CD4-positive, alpha-beta T cell treated with Interleukin-15 for 1 hour (primary cell): Measurements from ENCODE around the gene DNAH1.

Experiments used
- DNase-seq: peaks from one replicate; pipeline ENCODE4 v3.0.0-alpha.2; 2020

The DNAH1 gene

DNA sequence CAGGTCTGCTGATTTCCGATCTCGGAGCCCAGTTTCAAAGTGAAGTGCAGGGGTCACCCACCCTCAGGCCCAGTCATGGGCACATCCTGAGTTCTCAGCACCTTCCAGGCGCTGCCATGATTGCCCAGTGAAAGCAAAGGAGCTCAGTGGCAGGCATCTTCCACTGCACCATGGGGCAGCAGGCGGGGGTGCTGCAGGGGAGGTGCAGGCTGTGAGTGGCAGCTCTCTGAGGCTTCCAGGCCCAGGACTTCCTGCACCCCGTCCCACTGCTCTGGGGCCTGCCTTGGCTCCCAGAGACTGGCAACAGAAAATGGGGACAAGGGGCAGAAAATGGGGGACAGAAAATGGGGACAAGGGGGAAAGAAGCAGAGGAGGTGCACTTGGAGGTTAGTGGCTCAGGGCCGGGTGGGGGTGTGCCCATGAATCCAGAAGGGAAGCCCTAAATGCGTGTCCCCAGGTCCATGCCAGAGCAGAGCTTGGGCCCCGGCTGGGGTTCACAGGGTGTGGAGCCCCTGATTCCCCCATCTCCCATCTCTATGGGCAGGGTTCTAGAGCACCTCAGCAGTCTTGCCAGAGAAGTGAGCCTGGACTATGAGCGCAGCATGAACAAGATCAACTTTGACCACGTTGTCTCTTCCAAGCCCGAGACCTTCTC, 28.0 kb downstream of the DNAH1 start:
- no peak for DNase-seq

DNA sequence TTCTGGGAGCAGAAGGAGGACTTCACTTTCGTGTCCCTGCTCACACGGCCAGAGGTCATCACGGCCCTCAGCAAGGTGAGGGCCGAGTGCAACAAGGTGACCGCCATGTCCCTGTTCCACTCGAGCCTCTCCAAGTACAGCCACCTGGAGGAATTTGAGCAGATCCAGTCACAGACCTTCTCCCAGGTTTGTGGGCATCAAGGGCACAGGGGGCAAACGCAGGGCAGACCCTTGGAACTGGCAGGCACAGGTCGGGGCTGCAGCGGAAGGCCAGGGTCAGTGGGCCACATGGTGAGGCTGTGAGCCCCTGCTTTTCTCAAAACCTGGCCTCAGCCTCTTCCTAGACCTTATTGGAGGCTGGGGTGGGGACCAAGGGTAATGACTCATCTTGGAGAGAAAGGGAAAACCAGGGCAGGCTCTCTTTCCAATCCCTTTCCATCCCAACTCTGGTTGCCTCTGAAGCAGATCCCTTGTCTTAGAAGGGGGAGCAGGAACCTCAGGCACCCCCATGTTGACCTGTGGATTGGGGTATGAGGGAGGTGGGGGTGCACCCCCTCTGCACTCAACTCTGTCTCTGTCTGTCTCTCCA, 29.5 kb downstream of the DNAH1 start:
- DNase-seq = no peak

DNA sequence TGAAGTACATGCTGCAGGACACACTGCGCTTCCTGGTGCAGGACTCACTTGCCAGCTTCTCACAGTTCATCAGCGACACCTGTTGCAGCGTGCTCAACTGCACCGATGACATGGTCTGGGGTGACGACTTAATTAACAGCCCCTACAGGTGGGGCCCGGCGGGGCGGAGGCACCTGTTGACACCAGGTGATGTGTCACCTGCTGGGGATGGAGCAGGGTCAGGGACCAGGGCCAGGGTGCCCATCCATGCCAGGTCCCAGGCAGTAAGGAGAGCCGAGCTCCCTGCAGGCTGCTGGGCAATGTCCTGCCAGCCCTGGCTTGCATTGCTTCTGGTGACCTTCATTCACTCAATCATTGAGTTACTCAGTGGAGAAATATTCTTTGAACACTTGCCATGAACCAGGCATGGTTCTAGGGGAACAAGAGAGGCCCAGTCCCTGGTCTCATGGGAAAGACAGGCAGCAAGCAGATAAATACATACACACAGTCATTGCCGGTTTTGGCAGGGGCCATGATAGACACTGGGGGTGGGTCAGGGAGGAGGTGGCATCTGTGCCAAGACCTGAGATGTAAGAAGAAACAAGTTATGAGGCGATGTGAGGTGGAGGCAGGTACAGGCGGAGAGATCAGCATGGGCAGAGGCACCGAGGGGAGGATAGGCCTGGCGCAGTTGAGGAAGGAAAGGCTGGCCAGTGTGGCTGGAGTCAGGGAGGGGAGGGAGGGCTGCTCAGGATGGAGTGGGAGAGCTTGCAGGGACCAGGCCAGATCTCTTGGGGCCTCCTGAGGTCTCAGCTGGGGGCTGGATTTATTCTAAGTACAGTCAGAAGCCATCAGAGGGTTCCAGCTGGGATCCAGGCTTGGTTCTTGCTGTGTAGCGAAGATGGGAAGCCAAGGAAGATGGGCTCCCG, 30.8 kb downstream of the DNAH1 start:
- no peak for DNase-seq

DNA sequence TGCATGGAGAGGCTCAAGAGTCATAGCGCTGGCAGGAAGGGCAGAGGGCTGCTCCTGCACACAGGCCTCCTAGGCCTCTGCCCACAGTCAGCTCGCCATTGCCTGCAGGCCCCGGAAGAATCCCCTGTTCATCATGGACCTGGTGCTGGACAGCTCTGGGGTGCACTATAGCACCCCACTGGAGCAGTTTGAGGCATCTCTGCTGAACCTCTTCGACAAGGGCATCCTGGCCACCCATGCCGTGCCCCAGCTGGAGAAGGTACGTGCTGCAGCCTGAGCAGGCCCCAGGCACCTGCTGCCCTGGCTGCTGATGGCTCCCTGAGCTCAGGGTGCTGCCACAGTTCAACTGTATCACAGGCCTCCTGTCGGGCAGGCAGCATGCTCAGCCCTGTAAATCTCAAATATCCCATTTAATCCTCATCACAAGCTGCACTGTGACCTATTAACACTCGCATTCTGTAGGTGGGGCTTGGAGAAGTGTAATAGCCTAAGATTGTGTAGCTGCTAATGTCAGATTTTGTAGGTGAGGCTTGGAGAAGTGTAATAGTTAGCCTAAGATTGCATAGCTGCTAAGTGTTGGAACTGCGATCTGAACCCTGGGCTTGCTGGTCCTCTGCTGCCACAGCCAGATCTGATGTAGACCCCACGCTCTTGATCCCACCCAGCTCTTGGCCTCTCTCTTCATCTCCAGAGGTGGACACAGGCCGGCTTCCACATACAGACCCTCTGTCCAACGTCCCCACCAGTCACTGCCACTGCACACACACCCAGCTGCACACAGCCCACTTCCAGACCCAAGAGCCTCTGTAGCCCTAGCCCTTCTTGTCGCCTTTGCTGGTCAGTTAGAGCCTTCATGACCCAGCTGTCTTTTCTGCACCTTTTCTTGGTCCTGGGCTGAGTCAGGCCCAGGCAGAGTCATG, 31.9 kb downstream of the DNAH1 start:
- DNase-seq = no peak

DNA sequence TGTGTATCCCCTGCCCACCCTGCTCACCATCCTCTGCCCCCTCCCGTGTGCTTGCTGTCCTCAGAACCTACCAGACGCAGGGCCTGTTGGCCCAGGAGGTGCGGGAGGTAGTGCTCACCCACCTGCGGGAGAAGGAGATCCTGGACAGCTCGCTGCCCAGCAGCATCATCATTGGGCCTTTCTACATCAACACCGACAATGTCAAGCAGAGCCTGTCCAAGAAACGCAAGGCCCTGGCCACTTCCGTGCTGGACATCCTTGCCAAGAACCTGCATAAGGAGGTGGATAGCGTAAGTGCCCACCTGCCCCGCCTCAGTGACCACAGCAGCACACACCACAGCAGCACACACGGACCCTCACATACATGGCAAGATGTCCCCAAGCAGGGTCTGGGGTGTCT, 33.0 kb downstream of the DNAH1 start:
- DNase-seq = no peak

DNA sequence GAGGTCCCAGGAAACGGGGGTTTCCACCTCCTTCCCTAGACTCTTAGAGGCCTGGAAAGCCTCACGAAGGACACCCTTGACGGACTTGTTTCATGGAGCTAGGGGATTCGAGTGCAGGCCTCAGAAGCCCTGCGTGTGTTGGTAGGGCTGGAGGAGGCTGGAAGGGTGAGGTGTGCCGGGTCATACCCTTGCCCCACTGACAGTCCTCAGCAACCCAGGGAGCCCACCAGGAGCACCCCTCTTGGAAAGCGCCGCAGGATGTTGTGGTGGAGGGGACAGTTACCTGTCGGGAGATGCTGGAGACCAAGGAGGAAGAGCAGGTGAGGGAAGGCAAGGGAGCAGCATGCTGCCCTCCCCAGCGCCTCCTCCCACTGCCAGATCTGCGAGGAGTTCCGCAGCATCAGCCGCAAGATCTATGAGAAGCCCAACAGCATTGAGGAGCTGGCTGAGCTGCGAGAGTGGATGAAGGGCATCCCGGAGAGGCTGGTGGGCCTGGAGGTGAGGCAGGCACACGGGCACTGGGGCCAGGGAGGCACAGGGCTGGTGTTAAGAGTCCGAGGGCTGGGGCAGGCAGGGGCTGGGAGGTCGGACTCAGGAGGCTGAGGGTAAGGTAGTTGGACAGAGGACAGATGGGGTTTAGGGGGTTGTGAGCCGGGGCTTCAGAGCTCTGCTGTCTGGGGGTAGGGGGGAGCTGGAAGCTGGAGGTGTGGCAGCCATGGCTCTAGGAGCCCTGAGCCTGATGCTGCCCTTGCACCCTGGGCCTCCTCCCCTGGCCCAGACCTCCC, 33.7 kb downstream of the DNAH1 start:
- DNase-seq = no peak

DNA sequence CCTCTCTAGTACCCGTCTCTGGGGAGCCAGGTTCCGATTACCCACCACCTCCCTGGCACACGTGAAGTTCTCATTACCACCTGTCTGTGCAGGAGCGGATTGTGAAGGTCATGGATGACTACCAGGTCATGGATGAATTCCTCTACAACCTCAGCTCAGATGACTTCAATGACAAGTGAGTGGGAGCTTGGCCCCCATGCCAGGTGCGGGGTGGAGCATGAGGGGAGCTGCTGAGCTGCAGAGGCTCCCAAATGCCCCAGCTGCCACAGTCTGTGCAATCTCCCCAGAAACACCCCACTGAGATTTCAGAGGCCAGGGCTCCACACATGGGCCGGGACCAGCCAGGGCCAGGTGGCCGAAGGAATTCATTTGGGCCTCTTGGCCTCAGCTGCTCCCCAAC, 34.3 kb downstream of the DNAH1 start:
- no peak for DNase-seq

DNA sequence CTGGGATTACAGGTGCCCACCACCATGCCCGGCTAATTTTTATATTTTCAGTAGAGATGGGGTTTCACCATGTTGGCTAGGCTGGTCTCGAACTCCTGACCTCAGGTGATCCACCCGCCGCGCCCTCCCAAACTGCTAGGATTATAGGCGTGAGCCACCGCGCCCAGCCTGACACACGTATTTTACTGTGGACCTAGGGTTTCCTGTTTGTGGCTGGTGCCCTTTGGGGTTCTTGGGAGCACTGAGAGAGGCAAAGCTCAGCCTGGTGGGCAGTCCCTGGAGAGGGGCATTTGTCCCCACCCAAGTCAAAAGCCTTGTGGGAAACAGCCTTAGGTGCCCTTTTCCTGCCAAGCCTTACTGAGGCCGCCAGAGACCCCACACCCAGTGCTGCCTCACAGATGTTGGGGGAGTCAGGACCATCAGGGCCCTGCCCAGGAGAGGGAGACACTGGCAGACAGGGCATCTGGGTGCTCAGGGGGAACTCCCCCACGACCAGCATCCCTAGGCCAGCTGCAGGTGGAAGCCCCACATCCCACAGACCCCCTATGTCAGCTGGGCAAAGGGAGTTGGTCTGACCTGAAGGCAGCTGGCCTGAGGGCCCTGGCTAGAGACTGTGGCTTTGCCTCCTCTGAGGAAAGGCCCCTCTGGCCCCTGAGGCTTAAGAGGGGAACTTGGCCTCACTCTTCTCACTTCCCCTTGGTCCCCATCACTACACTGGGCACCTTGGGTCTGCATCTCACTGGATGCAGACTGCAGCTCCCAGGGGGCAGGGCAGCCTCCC, 35.1 kb downstream of the DNAH1 start:
- DNase-seq = no peak

DNA sequence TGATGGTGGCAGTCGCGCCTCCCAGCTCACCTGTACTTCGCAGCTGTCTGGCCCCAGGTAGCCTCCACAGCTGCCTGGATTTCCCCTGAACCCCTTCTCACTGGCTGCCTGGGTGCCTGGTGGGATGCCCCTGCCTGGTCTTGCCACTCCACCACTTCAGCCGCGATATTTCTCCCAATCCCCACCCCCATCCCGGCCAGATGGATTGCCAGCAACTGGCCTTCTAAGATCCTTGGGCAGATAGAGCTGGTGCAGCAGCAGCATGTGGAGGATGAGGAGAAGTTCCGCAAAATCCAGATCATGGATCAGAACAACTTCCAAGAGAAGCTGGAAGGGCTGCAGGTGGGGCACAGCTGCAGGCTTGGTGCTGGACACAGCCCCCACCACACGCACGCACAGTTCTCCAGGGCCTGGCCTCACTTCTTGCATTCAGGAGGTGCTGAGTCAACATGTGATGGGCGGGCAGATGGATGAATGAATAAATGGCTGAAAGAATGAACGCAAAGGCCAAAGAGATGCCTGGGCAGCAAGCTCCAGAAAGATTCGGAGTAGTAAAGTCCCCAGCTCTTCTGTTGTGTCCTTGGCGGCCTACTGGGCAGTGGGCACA, 35.7 kb downstream of the DNAH1 start:
- no peak for DNase-seq

DNA sequence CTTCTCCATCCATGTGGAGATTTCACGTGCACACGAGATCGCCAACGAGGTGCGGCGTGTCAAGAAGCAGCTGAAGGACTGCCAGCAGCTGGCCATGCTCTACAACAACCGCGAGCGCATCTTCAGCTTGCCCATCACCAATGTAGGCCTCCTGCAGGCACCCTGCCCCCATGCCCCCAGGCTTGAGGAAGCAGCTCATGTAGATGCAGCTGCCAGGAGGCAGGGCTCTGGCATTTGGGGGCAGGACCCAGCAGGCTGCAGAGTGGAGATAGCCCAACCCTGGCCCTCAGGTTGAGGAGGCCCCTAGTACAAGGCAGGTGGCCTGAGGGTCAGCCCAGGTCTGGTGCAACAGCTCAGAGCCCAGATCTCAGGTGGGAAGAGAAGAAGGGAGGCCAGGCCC, 36.4 kb downstream of the DNAH1 start:
- no peak for DNase-seq

DNA sequence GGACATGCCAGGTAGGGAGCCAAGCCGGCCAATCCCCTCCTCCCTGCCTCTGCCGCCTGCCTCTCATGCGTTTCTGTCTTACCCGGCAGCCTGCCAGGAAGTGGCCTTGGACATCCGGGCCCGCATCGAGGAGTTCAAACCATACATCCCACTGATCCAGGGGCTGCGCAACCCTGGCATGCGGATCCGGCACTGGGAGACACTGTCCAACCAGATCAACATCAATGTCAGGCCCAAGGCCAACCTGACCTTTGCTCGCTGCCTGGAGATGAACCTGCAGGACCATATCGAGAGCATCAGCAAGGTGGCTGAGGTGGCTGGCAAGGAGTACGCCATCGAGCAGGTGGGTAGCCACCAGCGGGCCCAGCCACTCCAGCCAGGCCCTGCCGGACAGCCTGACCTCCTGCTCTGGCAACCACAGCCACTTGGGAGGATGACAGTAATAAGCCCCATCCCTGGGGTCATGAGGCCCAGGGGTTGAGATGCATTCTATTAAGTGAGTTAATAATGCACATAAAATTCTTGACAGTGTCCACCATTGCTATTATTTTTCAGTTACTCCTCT, 37.3 kb downstream of the DNAH1 start:
- DNase-seq = no peak

DNA sequence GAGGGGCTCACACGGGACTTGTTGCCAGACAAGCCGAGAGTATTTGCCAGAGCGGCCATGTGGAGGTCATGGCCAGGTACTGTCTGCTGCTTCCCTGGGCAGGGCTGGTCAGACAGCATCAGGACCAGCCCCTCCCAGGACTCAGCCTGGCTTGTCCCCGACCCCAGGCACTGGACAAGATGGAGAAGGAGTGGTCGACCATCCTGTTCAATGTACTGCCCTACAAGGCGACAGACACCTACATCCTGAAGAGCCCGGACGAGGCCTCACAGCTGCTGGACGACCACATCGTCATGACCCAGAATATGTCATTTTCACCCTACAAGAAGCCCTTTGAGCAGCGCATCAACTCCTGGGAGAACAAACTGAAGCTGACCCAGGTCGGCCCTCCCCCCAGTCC, 38.6 kb downstream of the DNAH1 start:
- DNase-seq = no peak

DNA sequence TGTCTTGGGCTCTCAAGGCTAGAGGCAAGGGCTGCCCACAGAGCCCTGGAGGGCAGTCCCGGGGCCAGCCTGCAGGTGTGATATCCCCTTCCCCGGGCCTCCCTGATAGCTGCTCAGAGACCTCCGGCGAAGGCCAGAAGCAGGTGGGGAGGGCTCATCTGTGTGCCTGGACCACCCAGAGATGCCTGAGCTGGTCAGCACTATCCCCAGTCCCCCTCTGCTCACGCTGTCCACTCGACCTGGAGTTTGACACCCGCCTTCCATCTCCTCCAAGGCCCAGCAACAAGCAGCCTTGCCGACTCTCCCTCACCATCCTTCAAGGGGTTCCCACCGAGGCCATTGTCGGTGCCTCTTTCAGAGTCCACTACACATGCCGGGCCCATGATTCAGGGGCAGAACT, 39.4 kb downstream of the DNAH1 start:
- no peak for DNase-seq

DNA sequence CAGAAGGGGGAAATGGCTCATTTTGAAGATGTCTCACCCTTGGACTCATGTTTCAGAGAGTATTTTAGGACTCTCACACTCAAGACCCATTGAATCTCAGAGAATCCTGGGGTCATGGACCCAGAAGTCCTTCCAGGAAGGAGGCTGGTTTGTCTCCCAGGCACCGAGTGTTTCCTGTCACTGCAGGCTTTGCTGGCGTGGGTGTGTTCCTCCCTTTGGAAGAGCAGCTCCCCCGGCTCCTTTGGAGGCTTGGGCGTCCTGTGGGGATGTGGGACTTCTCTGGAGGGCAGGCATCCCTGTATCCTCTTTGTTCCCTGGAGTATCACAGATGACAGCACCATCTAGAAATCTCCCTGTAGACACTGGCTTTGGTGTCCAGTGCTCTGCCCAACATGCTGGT, 40.0 kb downstream of the DNAH1 start:
- no peak for DNase-seq

DNA sequence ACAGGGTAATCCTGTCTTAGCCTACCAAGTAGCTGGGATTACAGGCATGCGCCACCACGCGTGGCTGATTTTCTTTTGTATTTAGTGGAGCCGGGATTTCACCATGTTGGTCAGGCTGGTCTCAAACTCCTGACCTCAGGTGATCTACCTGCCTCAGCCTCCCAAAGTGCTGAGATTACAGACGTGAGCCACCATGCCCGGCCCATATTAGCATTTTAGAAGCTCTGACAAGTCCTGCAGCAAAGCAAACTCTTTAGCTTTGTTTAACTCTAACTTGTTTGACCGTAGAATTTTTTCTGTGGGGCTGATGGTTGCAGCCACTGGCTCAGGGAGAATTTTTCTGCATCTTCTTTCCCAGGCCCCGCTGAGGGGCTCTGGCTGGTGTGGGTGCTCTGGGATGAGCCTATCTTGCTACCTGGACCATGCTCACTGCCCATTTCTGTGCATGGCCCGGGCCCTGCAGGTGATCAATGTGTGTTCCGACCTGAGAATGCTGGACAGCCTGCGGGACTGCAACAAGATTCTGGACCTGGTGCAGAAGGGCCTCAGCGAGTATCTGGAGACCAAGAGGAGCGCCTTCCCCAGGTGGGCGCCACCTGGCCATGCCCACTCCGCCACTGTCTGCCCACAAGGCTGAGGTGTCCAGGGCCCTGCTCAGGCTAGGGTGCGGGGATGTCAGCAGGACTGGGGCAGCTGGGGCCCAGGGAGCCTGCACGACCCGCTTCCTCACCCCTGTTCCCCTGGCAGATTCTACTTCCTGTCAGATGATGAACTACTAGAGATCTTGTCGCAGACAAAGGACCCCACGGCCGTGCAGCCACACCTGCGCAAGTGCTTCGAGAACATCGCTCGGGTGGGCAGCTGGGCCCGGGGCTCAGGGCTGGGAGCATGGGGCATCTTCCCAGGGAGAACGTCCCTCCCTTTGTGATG, 41.3 kb downstream of the DNAH1 start:
- no peak for DNase-seq

DNA sequence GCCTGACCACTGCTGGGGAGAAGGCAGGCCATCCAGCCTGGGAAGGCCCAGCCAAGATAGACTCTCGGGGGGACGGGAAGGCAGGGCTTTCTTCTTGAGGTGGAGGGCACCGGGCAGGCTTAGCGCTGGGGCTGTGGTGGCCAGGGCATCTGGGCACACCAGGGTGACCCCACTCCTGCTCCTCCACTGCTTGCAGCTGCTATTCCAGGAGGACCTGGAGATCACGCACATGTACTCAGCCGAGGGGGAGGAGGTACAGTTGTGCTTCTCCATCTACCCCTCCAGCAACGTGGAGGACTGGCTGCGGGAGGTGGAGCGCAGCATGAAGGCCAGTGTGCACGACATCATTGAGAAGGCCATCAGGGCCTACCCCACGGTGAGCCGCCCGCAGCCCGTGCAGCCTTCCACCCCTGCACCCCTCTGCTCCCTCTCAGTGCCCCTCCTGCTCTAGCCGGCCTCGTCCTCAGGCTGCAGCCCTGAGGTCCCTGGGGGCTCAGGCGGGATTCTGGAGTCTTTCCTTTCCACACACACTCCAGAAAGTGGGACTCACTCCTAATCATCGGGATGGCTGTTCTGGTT, 42.3 kb downstream of the DNAH1 start:
- no peak for DNase-seq

DNA sequence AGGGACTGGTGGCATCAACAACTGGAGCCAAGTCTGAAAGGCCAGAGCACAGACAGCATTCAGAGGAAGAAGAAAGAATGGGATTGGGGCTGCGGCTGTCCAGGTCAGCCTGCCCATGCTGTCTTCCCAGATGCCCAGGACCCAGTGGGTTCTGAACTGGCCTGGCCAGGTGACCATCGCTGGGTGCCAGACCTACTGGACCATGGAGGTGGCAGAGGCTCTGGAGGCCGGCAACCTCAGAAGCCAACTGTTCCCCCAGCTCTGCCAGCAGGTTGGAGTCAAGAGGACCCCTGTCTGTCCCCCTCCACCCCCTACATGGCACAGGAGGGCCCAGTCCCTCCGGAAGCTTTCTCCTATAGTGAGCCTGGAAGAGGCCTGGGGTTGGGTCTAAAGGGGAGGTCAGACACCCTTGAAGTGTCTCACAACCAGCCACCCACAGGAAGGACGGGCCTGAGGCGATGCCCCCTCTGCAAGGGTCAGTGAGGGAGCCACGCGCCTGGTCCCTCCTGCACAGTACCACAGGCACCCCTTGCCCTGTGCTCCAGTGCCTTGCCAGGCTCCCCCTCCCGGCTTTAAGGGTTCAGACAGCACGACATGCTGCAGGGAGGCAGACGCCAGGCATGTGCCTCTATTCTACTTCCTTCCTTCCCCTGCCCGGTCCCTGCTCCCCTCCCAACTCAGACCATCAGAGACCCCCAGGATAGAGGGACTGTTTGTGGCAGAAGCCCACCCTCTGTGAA, 43.2 kb downstream of the DNAH1 start:
- DNase-seq = no peak

DNA sequence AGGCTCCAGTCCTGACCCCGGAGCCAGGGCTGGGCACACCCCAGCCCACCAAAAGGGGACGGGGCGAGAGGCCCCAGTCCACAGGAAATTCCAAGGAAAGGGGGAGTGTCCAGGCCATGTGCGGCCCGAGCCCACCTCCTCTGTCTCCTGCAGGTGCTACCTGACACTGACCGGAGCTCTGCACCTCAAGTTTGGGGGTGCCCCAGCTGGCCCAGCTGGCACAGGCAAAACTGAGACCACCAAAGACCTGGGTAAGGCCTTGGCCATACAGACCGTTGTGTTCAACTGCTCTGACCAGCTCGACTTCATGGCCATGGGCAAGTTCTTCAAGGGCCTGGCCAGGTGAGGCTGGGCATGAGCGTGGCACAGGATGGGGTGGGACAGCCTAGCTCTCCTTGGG, 44.9 kb downstream of the DNAH1 start:
- no peak for DNase-seq
